CD4-positive, alpha-beta T cell treated with Interferon gamma for 1 hour (primary cell): ENCODE measurements around the gene RLN3.

Experiments used
- DNase-seq: peaks from one replicate; pipeline ENCODE4 v3.0.0-alpha.2; 2020

The RLN3 gene

GRCh38 chr19:14055396-14055795 lies 27.4 kb downstream of the RLN3 start:
- no peak for DNase-seq

GRCh38 chr19:14056069-14056666 lies 28.2 kb downstream of the RLN3 start:
- no peak for DNase-seq

- no peak for DNase-seq
These were observed 28.9 kb downstream of the RLN3 start for GRCh38 chr19:14056741-14057356.

GRCh38 chr19:14058182-14059092 lies 30.5 kb downstream of the RLN3 start:
- no peak for DNase-seq

- DNase-seq = peak; percentile 31
These were observed 31.1 kb downstream of the RLN3 start for GRCh38 chr19:14059093-14059480.

DNA sequence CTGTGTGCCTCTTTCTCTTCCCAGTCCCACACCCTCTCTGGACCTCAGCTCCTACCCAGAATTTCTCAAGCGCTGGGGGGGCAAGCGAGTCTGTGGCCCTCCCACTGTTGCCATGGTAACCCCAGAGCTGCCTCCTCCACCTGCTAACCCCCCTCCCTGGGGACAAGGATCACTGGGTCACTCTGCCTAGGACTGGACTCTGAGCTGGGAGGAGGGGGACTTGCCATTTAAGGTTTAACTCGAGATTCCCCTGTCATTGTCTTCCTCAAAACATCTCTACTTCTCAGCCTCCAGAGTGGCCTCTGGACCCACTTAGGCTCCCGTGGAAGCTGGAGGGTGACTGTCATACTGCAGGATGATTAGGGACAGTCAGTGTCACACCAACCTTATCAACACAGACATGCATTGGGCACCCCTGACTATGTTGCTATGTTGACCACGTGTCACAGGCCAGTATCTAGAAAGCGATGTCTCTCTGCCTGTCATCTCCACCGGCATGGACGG lies 31.8 kb downstream of the RLN3 start:
- DNase-seq = no peak

DNA sequence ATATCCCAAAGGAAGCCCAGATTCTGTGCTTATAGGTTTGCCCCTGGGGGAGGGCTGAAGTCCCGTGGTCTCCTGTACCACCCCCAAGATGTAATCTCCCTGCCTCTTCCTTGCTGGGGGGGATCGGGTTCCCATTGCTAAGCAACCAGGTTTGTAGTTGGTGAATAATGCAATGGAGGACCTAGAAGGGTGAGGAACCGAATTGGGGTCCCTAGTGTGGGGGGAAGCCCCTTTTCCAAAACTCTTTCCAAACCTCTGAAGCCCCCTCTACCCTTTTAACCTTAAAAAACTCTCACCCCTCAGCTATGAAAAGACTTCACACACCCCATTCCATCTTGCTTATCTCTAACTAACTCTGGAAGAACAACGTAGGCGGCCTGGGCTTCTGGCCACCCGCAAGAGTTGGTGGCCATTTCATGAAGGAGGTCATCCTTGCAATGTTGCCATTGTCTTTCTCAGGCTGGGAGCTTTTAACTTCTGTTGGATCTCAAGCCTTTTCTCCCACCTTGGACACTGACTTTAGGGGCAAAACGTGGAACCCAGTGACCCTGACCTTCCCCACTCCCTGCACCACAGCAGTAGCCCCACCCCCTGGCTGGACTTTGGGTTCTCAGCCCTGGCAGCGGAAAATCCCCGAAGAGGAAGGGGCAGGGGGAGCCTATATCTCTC lies 33.3 kb downstream of the RLN3 start:
- no peak for DNase-seq

- DNase-seq = no peak
These were observed 34.0 kb downstream of the RLN3 start, which contains the start of gene PALM3 for GRCh38 chr19:14061751-14062557. PALM3 (minus strand) TSS chr19:14062076; CDS start chr19:14061980, 96 bp downstream.

- DNase-seq = no peak
These were observed 34.6 kb downstream of the RLN3 start for GRCh38 chr19:14062558-14062855.

GRCh38 chr19:14063105-14063504 lies 35.2 kb downstream of the RLN3 start:
- no peak for DNase-seq

DNA sequence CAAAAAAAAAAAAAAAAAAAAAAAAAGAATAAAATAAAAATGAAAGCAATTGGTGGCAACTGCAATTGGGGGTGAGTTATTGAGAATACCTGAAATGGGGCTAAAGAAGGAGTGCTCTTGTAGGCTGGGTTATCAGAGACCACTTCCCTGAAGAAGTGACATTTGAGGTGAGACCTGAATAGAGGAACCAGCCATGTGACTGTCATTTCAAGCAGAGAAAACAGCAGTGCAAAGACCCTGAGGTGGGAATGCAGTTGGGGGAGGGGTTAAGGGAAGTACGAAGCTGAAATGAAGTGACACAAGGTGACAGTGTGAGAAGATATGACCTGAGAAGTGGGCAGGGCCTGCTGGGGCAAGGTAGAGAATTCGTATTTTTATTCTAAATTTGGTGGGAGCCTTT lies 38.2 kb downstream of the RLN3 start:
- DNase-seq = no peak

GRCh38 chr19:14070268-14071050 lies 42.5 kb downstream of the RLN3 start:
- no peak for DNase-seq

DNA sequence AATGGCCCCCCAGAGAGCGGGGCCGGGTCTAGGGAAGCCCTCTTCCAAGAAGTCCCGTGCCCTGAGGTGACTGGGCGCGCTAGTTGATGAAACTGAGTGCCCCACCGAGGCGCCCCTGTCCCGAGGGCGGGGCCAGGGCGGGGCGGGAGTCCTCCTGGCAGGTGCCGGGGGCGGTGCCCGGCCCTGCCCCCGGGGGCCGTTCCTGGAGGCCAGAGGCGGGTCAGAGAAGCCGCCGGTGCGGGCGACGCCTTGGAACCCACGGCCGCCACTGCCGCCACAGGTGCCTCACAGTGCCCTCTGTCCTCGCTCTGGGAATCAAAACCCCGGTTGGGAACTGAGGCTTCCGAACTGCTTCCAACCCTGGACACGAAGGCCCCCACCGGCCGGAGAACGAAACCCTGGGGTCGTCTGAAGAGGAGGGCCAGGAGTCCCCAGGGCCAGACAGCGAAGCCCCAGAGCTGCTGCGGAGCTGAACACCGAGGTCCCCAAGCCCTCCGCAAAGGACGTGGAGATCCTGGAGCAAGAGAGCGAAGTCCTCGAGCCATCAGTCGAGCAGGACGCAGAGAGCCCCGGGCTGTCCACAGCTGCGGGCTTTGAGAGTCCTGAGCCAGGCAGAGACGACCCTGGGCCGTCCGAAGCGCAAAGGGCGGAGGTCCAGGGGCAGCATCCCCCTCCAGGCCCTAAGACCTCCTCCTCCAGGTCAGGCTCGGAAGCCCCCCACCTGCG lies 44.8 kb downstream of the RLN3 start, which contains the start of gene MISP3:
Gene MISP3 (plus strand): TSS at position 252 of the 726 bp plus-strand sequence. CDS start 524 bp downstream, outside the sequence.
- DNase-seq = peak; percentile 29

DNA sequence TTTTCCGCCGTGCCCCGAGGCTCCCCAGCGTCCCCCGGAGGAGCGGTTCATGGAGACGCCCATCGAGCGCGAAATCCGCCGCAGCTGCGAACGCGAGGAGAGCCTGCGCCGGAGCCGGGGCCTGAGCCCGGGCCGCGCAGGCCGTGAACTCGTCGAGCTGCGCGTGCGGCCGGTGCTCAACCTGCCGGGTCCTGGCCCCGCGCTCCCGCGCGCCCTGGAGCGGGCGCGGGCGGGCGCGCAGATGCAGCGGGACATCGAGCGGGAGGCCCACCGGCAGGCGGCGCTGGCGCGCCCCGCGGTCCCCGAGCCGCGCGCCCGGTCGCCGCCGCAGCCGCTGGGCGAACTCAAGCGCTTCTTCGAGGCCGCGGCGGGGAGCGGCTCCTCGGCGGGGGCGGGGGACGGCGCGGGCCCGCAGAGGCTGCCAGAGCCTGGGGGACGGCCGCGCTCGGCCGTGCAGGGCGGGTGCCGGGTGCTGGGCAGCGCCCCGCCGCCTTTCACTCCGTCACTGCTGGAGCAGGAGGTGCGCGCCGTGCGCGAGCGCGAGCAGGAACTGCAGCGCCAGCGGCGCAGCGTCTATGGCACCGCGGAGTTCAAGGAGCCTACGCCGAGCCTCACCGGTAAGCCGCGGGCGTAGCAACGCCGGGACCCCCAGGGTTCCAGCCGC lies 45.4 kb downstream of the RLN3 start:
- peak; percentile 73 for DNase-seq

- no peak for DNase-seq
These were observed 46.2 kb downstream of the RLN3 start for GRCh38 chr19:14073925-14074838.

DNA sequence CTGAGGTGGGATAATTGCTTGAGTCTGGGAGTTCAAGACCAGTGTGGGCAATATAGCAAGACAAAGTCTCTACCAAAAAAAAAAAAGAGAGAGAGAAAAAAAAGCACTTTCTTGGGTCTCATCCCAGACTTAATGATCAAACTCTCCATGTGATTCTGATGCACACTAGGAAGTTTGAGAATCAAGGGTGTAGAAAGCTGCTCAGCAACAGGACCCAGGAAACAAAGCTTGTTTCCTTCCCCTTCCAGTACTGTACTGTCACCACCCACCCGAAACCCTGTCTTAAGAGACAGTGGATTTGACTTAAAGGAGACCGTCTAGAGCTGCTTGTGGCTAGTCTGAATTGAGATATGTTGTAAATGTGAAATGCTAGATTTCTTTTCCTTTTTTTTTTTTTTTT lies 50.5 kb downstream of the RLN3 start:
- no peak for DNase-seq
